GM12878 (cell line): Measurements from ENCODE around the gene SFSWAP. TPM values are rescaled to one million over a fixed set of nuclear protein-coding genes. Genes with fewer than 3 reads are reported as not detected.
A peak's percentile ranks its signal among the peaks of the same experiment; 100 is the strongest.

ENCODE experiments used
- CBX3 ChIP-seq: fragments of 200-600 bp; sonication (generic); IDR thresholded peaks from 2 replicates; pipeline ENCODE4 v1.6.1; 2016; ENCODE audit warnings: low read depth, borderline replicate concordance
- CEBPB ChIP-seq, 2 experiments: fragments of 150-350 bp in 1 of 2; IDR thresholded peaks; 2 replicates each; pipeline ENCODE4 v1.6.1; 2012 to 2014; ENCODE audit warnings: low read depth in 2 of 2, low read length in 2 of 2, borderline replicate concordance in 1 of 2, inconsistent platforms in 1 of 2
- MEF2B ChIP-seq: fragments of 450-650 bp; IDR thresholded peaks from 2 replicates; pipeline ENCODE4 v1.6.1; 2018; ENCODE audit warnings: mild to moderate bottlenecking, moderate library complexity; ENCODE audit not compliant: partially characterized antibody, poor library complexity, severe bottlenecking
- NRF1 ChIP-seq: conservative IDR thresholded peaks from 2 replicates; pipeline ENCODE4 v1.6.1; 2011; ENCODE audit warnings: mild to moderate bottlenecking, low read depth, low read length, improper control_type of control experiment
- SIX5 ChIP-seq: IDR thresholded peaks from 2 replicates; pipeline ENCODE4 v1.6.1; 2011; ENCODE audit warnings: mild to moderate bottlenecking, low read depth, low read length, moderate library complexity; ENCODE audit not compliant: severe bottlenecking
- SMC3 ChIP-seq: IDR thresholded peaks from 2 replicates; pipeline ENCODE4 v1.6.1; 2011; ENCODE audit warnings: low read length, improper control_type of control experiment, borderline replicate concordance
- YY1 ChIP-seq: IDR thresholded peaks from 2 replicates; pipeline ENCODE4 v1.6.1; 2011; ENCODE audit warnings: low read depth, mild to moderate bottlenecking, low read length
- ZNF217 ChIP-seq: fragments of 450-650 bp; IDR thresholded peaks from 2 replicates; pipeline ENCODE4 v1.6.1; 2017; ENCODE audit warnings: antibody characterized with exemption, mild to moderate bottlenecking
- polyA plus RNA-seq, 11 experiments: library from polyadenylated mRNA; depleted of rRNA in 4 of 11; unstranded in 6 of 11; stranded (reverse) in 5 of 11; fragments of >200 nt; fragmentation: Nextera tagmentation in 4 of 11; fragmentation: Illumina TruSeq in 1 of 11; extraction: Ambion mirVana in 4 of 11; extraction: Trizol in 1 of 11; gene quantifications; 1 replicate in 1 of 11; 2 replicates in 10 of 11; pipeline versions ENCODE4 v1.2.1 to v1.2.3, GENCODE V29; 2011 to 2016; ENCODE audit warnings: inconsistent platforms in 2 of 11, missing spikeins in 2 of 11, low read depth in 1 of 11
- total RNA-seq, 4 experiments: library from RNA; depleted of rRNA in 3 of 4; stranded (reverse); fragments of >200 nt in 3 of 4; fragmentation: Illumina TruSeq in 1 of 4; extraction: Trizol in 1 of 4; gene quantifications; 2 replicates each; pipeline versions ENCODE4 v1.2.1 to v1.2.3, GENCODE V29; 2013 to 2021
- TF ChIP-seq, protein P1 (sequence below): fragments of 450-650 bp; formaldehyde crosslinking; IDR thresholded peaks from 2 replicates; pipeline ENCODE4 v1.4.0; 2020; ENCODE audit warnings: mild to moderate bottlenecking, moderate library complexity
- TF ChIP-seq, protein P2 (sequence below): fragments of 450-650 bp; IDR thresholded peaks from 2 replicates; pipeline ENCODE4 v1.6.1; 2017; ENCODE audit warnings: mild to moderate bottlenecking, moderate library complexity
- TF ChIP-seq, protein P3 (sequence below): fragments of 450-650 bp; formaldehyde crosslinking; IDR thresholded peaks from 2 replicates; pipeline ENCODE4 v1.4.0; 2022; ENCODE audit warnings: mild to moderate bottlenecking, moderate library complexity

Gene SFSWAP
- total and polyA plus RNA-seq, 10 of the 15 experiments (the other 5 are each of a cell fraction or from before 2014, with no cell fraction given), result 1.8 to 48.6 (median 25.0) TPM

DNA sequence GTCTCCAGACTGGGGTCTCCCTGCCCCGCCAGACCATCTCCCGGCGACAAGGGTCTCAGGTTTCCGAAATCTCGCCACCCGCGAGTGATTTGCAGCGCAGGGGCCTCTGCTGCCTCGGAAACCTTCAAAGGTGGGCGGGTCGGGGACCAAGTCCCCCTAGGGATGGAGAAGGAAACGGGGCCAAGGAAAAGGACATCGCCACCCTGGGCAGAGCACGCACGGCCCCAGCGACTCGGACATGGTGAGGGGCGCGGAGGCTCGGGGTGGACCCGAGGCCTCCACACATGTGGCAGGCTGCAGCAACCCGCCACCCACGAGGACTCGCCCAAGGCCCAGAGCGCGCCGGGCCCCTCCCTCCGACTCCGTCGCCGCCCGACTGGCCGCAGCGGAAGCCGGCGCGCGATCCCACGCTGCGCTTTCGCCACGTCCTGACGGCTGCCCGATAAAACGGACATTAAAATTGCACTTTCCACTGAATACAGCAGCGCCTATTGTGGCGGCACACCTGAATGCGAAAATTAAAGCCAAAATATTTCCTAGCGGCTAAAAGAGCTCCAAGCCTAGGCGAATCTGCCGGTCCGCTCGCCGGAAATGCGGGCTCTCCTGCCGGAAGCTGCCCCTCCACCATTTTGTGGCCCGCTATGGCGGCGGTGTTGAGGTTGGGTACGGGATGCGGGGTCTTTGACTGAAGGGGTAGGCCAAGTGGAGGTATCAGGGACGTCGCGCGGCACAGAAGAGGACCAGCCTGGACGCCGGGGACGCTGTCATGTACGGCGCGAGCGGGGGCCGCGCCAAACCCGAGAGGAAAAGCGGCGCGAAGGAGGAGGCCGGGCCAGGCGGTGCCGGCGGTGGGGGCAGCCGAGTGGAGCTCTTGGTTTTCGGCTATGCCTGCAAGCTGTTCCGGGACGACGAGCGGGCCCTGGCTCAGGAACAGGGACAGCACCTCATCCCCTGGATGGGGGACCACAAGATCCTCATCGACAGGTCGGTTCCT is at the start of gene SFSWAP (continued):
- TF ChIP-seq ZNF217 (no peak), NRF1 (no peak), SMC3 (no peak; the same call in 1 of the 2 replicates), MEF2B (peak; percentile 26), YY1 (peak; percentile 100), SIX5 (peak; percentile 63), CEBPB (IDR thresholded peaks at IDR 0.05; ENCODE audit: borderline replicate concordance in 1 of 2, low read depth in 2 of 2, low read length in 2 of 2) (no peak), CBX3 (no peak)
- TF ChIP-seq, protein P1, sequence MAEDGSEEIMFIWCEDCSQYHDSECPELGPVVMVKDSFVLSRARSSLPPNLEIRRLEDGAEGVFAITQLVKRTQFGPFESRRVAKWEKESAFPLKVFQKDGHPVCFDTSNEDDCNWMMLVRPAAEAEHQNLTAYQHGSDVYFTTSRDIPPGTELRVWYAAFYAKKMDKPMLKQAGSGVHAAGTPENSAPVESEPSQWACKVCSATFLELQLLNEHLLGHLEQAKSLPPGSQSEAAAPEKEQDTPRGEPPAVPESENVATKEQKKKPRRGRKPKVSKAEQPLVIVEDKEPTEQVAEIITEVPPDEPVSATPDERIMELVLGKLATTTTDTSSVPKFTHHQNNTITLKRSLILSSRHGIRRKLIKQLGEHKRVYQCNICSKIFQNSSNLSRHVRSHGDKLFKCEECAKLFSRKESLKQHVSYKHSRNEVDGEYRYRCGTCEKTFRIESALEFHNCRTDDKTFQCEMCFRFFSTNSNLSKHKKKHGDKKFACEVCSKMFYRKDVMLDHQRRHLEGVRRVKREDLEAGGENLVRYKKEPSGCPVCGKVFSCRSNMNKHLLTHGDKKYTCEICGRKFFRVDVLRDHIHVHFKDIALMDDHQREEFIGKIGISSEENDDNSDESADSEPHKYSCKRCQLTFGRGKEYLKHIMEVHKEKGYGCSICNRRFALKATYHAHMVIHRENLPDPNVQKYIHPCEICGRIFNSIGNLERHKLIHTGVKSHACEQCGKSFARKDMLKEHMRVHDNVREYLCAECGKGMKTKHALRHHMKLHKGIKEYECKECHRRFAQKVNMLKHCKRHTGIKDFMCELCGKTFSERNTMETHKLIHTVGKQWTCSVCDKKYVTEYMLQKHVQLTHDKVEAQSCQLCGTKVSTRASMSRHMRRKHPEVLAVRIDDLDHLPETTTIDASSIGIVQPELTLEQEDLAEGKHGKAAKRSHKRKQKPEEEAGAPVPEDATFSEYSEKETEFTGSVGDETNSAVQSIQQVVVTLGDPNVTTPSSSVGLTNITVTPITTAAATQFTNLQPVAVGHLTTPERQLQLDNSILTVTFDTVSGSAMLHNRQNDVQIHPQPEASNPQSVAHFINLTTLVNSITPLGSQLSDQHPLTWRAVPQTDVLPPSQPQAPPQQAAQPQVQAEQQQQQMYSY, result no peak
- TF ChIP-seq, protein P2, sequence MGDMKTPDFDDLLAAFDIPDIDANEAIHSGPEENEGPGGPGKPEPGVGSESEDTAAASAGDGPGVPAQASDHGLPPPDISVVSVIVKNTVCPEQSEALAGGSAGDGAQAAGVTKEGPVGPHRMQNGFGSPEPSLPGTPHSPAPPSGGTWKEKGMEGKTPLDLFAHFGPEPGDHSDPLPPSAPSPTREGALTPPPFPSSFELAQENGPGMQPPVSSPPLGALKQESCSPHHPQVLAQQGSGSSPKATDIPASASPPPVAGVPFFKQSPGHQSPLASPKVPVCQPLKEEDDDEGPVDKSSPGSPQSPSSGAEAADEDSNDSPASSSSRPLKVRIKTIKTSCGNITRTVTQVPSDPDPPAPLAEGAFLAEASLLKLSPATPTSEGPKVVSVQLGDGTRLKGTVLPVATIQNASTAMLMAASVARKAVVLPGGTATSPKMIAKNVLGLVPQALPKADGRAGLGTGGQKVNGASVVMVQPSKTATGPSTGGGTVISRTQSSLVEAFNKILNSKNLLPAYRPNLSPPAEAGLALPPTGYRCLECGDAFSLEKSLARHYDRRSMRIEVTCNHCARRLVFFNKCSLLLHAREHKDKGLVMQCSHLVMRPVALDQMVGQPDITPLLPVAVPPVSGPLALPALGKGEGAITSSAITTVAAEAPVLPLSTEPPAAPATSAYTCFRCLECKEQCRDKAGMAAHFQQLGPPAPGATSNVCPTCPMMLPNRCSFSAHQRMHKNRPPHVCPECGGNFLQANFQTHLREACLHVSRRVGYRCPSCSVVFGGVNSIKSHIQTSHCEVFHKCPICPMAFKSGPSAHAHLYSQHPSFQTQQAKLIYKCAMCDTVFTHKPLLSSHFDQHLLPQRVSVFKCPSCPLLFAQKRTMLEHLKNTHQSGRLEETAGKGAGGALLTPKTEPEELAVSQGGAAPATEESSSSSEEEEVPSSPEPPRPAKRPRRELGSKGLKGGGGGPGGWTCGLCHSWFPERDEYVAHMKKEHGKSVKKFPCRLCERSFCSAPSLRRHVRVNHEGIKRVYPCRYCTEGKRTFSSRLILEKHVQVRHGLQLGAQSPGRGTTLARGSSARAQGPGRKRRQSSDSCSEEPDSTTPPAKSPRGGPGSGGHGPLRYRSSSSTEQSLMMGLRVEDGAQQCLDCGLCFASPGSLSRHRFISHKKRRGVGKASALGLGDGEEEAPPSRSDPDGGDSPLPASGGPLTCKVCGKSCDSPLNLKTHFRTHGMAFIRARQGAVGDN, result peak; percentile 80
- TF ChIP-seq, protein P3, sequence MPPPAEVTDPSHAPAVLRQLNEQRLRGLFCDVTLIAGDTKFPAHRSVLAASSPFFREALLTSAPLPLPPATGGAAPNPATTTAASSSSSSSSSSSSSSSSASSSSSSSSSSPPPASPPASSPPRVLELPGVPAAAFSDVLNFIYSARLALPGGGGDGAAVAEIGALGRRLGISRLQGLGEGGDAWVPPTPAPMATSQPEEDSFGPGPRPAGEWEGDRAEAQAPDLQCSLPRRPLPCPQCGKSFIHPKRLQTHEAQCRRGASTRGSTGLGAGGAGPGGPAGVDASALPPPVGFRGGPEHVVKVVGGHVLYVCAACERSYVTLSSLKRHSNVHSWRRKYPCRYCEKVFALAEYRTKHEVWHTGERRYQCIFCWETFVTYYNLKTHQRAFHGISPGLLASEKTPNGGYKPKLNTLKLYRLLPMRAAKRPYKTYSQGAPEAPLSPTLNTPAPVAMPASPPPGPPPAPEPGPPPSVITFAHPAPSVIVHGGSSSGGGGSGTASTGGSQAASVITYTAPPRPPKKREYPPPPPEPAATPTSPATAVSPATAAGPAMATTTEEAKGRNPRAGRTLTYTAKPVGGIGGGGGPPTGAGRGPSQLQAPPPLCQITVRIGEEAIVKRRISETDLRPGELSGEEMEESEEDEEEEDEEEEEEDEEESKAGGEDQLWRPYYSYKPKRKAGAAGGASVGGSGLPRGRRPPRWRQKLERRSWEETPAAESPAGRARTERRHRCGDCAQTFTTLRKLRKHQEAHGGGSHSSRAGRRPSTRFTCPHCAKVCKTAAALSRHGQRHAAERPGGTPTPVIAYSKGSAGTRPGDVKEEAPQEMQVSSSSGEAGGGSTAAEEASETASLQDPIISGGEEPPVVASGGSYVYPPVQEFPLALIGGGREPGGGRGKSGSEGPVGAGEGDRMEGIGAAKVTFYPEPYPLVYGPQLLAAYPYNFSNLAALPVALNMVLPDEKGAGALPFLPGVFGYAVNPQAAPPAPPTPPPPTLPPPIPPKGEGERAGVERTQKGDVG (CRISPR knock-in tag), result no peak
